Measurements from ENCODE around the gene RXRG. TPM values are rescaled to one million over a fixed set of nuclear protein-coding genes. Genes with fewer than 3 reads are reported as not detected.
A peak's percentile ranks its signal among the peaks of the same experiment; 100 is the strongest.

Gene RXRG
- total and polyA plus RNA-seq, 12 donors = 1.2 to 16.3 (median 4.1) TPM

DNA sequence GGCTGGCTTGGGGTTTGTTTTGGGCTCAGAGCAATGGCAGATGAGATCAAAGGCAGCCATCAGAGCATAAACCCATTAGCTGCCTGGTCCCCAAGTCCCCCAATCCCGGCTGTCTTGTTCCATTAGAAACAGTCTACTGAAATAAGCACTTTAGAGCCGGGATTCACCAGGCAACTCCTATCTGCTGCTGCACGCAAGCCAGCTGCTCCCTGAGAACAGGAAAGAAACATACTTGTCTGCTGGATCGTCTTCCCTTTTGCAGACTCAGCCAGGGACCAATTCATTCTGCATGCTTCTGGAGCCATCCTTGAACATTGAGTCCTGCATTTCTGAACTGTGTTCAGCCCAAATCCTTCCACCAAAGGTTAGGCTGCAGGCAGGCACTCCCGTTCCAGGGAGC lies 21.8 kb downstream of the RXRG start:
- DNase-seq = no peak
- no peaks in the 10 kb centered on the region for H3K9me3 ChIP-seq
- TF ChIP-seq, protein P1, sequence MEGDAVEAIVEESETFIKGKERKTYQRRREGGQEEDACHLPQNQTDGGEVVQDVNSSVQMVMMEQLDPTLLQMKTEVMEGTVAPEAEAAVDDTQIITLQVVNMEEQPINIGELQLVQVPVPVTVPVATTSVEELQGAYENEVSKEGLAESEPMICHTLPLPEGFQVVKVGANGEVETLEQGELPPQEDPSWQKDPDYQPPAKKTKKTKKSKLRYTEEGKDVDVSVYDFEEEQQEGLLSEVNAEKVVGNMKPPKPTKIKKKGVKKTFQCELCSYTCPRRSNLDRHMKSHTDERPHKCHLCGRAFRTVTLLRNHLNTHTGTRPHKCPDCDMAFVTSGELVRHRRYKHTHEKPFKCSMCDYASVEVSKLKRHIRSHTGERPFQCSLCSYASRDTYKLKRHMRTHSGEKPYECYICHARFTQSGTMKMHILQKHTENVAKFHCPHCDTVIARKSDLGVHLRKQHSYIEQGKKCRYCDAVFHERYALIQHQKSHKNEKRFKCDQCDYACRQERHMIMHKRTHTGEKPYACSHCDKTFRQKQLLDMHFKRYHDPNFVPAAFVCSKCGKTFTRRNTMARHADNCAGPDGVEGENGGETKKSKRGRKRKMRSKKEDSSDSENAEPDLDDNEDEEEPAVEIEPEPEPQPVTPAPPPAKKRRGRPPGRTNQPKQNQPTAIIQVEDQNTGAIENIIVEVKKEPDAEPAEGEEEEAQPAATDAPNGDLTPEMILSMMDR (IDR thresholded peaks at IDR 0.05) = no peak
- H3K36me3 ChIP-seq = peaks cover 0 to 6% (median 0%) of the 10 kb centered on the region in 9 donors
- no peaks in the 10 kb centered on the region for H3K27me3 ChIP-seq
- 65 to 74% methylated on average over 5 of the region's 5 CpGs for WGBS, 2 donors
- peaks cover 9 to 64% (median 32%) of the 10 kb centered on the region in 9 donors for H3K4me1 ChIP-seq
- intact Hi-C loops (cut with DNase I) = loop anchor here in 1 of 10 donors (5.0 kb wide), 1 partner anchor 124 kb away; no protein-coding TSS in a partner anchor
- no peak overlapping the region for H3K27ac ChIP-seq
- no peak overlapping the region for H3K4me3 ChIP-seq
- ATAC-seq = peak in 1 of 8 donors; percentile 17

DNA sequence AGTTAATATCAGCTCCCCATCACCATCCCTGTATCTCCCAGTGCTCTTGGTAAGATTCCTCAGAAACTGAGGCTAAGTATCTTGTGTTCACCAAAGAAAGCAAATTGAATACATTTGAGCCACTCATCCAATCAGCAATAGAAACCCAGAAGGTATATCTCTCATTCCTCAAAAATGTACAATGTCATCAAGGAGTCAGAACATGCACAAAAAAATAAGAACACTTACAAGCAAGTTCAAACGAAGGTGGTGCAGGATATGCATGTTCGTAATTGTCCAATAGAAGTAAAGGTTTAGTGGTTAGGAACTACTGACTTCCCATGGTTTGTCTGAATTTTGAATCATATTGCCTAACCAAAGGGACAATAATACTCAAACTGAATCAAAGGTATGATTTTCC lies 24.3 kb downstream of the RXRG start:
- Histone ChIP-seq H3K9me3 (no peaks in the 10 kb centered on the region), H3K27me3 (peaks cover 0 to 2% (median 0%) of the 10 kb centered on the region in 7 donors), H3K4me1 (peaks cover 9 to 50% (median 24%) of the 10 kb centered on the region in 9 donors), H3K27ac (no peak overlapping the region), H3K4me3 (no peak overlapping the region), H3K36me3 (no peaks in the 10 kb centered on the region)
- ATAC-seq (no peak), DNase-seq (no peak)
- intact Hi-C loops (cut with DNase I) = loop anchor here in 1 of 10 donors (5.0 kb wide), 1 partner anchor 127 kb away; no protein-coding TSS in a partner anchor
- WGBS, 2 donors = 77 to 85% methylated on average over 2 of the region's 2 CpGs
- TF ChIP-seq, protein P1 (IDR thresholded peaks at IDR 0.05) = no peak

DNA sequence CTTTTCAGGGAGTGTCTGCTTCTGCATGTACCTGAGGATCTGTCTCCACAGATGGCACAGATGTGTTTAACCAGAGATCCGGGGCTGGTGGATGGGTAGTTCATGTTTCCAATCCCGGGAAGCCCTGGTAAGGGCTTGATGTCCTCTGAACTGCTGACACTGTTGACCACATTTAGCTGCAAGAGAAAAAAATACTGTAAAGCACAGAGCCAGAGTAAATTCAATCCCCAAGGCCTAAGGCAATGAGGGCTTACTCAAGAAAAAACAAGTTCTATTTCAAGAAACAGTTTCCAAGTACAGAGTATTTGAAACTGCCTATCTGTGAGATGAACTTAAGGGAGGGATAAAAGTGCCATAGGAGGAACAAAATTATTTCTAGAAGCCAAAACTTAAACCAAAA lies 25.1 kb downstream of the RXRG start:
- ATAC-seq = no peak
- intact Hi-C loops (cut with DNase I) = loop anchor here in 2 of 10 donors (5.0 to 10.0 kb wide), 2 partner anchors 65 to 127 kb away; no protein-coding TSS in a partner anchor
- Histone ChIP-seq H3K4me3 (no peak overlapping the region), H3K4me1 (peaks cover 1 to 41% (median 16%) of the 10 kb centered on the region in 9 donors), H3K27me3 (peaks cover 0 to 5% (median 0%) of the 10 kb centered on the region in 7 donors), H3K36me3 (no peaks in the 10 kb centered on the region), H3K27ac (no peak overlapping the region), H3K9me3 (no peaks in the 10 kb centered on the region)
- 73% methylated on average over 2 of the region's 2 CpGs for WGBS, 2 donors
- DNase-seq = no peak
- TF ChIP-seq, protein P1 (IDR thresholded peaks at IDR 0.05) = no peak

DNA sequence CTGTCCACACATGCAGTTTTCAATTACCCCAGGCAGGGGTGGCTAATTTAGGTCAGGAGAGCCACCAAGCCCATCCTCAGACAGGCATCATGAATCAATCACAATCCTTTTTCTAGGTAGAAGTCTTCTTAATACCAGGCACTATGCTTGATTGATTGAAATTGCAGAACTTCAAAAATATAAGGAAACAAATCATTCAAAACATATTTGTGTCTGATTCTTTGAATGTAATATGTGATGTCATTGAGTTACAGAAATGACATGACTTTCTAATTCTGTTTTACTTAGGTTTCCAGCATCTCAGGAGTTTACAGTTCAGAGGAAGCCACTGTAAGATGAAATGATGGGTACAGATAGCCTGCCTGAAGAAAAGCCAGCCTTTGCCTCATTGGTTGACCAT lies 26.7 kb downstream of the RXRG start:
- TF ChIP-seq, protein P1 (IDR thresholded peaks at IDR 0.05) = no peak
- Histone ChIP-seq H3K4me1 (peaks cover 0 to 25% (median 4%) of the 10 kb centered on the region in 9 donors), H3K4me3 (no peak overlapping the region), H3K27me3 (peaks cover 0 to 5% (median 0%) of the 10 kb centered on the region in 7 donors), H3K36me3 (no peaks in the 10 kb centered on the region), H3K27ac (no peak overlapping the region), H3K9me3 (no peaks in the 10 kb centered on the region)
- ATAC-seq (no peak), DNase-seq (no peak)
- intact Hi-C loops (cut with DNase I) = loop anchor here in 1 of 10 donors (10.0 kb wide), 1 partner anchor 67 kb away; no protein-coding TSS in a partner anchor
